ENCODE measurements around the gene BORCS5. TPM values are rescaled to one million over a fixed set of nuclear protein-coding genes. Genes with fewer than 3 reads are reported as not detected.

BORCS5 gene
- total and polyA plus RNA-seq, 2 of the 8 experiments (the other 6 are each of a cell fraction or from before 2014, with no cell fraction given) = 8.3 to 17.4 TPM

DNA sequence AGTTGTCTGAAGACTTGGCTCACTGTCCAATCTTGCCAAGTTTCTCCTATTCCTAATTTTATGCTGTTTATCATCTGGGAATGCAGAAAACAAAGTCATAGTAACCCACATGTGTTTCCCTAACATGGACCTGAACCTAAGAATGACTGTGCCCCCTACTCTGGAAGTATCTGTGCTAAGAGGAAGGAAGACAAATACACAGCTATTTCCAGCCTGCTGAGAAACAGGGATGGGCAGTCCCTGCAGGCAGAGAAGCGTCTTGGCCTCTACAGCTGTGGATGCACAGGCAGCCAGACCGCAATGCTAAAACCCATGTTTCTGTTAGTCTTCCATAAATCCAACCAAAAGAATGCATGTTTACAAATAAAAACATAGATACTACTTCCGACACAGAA lies 149.6 kb downstream of the BORCS5 start (continued):
- TF ChIP-seq MAFK (IDR thresholded peaks at IDR 0.05; ENCODE audit: low read depth, low read length) (no peak), TCF12 (IDR thresholded peaks at IDR 0.05; ENCODE audit: low read depth, low read length) (no peak), CEBPB (IDR thresholded peaks at IDR 0.05; ENCODE audit: low read depth, low read length) (no peak)
